HL-60 (cell line): ENCODE data around the gene OSBPL10.

Source experiments
- CTCF ChIP-seq: IDR thresholded peaks from one replicate; pipeline ENCODE4 v1.5.1; 2011; ENCODE audit warnings: low read length, control low read depth, inconsistent platforms; ENCODE audit not compliant: insufficient read depth
- GABPA ChIP-seq: IDR thresholded peaks from 2 replicates; pipeline ENCODE4 v1.6.1; 2012; ENCODE audit warnings: low read depth
- POLR2AphosphoS5 ChIP-seq: IDR thresholded peaks from 2 replicates; pipeline ENCODE4 v1.6.1; 2012; ENCODE audit warnings: low read depth
- REST ChIP-seq: IDR thresholded peaks from 2 replicates; pipeline ENCODE4 v1.6.1; 2012; ENCODE audit warnings: low read depth; ENCODE audit not compliant: insufficient replicate concordance
- SPI1 ChIP-seq: IDR thresholded peaks from 2 replicates; pipeline ENCODE4 v1.6.1; 2012; ENCODE audit warnings: low read depth, mild to moderate bottlenecking, borderline replicate concordance

GRCh38 chr3:31947671-31948091 lies 33.4 kb downstream of the OSBPL10 start:
- no peak for TF ChIP-seq CTCF
- no peak for TF ChIP-seq POLR2AphosphoS5
- no peak for TF ChIP-seq GABPA
- no peak for TF ChIP-seq REST
- no peak for TF ChIP-seq SPI1
